NCI-H510A treated with DMSO at 0.1 percent for 48 hours (cell line): Measurements from ENCODE around the gene PIGU.
"Not testable (repeated sequence)": the region's sequence is repeated elsewhere in the genome, so short reads cannot be mapped to it uniquely, and the experiment has no call there.

ENCODE experiments used
- DNase-seq: peaks from one replicate; lab custom pipeline; 2025; lab: John Stamatoyannopoulos, UW

PIGU gene

GRCh38 chr20:34532756-34533155 is 144.1 kb downstream of the PIGU start:
- no peak for DNase-seq

GRCh38 chr20:34532320-34532719 is 144.6 kb downstream of the PIGU start:
- DNase-seq, result no peak

- DNase-seq, result no peak
Measured at GRCh38 chr20:34531608-34532265, 145.2 kb downstream of the PIGU start.

- no peak for DNase-seq
Measured at GRCh38 chr20:34530342-34530741, 146.6 kb downstream of the PIGU start.

GRCh38 chr20:34529742-34530141 is 147.2 kb downstream of the PIGU start:
- DNase-seq, result no peak

GRCh38 chr20:34528921-34529297 is 148.0 kb downstream of the PIGU start:
- no peak for DNase-seq

- no peak for DNase-seq
Measured at GRCh38 chr20:34527016-34527415, 149.9 kb downstream of the PIGU start.

GRCh38 chr20:34526466-34526865 is 150.4 kb downstream of the PIGU start:
- DNase-seq, result no peak

GRCh38 chr20:34525709-34526416 is 151.0 kb downstream of the PIGU start:
- peak; percentile 22 for DNase-seq

- no peak for DNase-seq
Measured at GRCh38 chr20:34525342-34525708, 151.6 kb downstream of the PIGU start.

GRCh38 chr20:34524426-34524825 is 152.5 kb downstream of the PIGU start:
- DNase-seq, result no peak

GRCh38 chr20:34522969-34523871 is 153.7 kb downstream of the PIGU start:
- DNase-seq, result peak; percentile 48

- not testable (repeated sequence) for DNase-seq
Measured at GRCh38 chr20:34519841-34520240, 157.1 kb downstream of the PIGU start.

GRCh38 chr20:34518863-34519262 is 158.0 kb downstream of the PIGU start:
- DNase-seq, result not testable (repeated sequence)

- no peak for DNase-seq
Measured at GRCh38 chr20:34517114-34517505, 159.8 kb downstream of the PIGU start.

GRCh38 chr20:34516247-34517113 is 160.4 kb downstream of the PIGU start, which contains the start of gene DYNLRB1:
Gene DYNLRB1 (plus strand): TSS chr20:34516422. CDS start chr20:34516459, 37 bp downstream.
- peak; percentile 94 for DNase-seq

GRCh38 chr20:34515484-34516246 is 161.2 kb downstream of the PIGU start:
- peak; percentile 83 for DNase-seq

- DNase-seq, result no peak
Measured at GRCh38 chr20:34514897-34515483, 161.9 kb downstream of the PIGU start.

- DNase-seq, result not testable (repeated sequence)
Measured at GRCh38 chr20:34514034-34514433, 162.9 kb downstream of the PIGU start.

GRCh38 chr20:34512955-34513419 is 163.9 kb downstream of the PIGU start:
- DNase-seq, result no peak
